ENCODE results near the gene FAM181A. TPM values are rescaled to one million over a fixed set of nuclear protein-coding genes. Genes with fewer than 3 reads are reported as not detected.

FAM181A gene
- total and polyA plus RNA-seq, 10 of the 15 experiments (the other 5 are each of a cell fraction or from before 2014, with no cell fraction given) = not detected

DNA sequence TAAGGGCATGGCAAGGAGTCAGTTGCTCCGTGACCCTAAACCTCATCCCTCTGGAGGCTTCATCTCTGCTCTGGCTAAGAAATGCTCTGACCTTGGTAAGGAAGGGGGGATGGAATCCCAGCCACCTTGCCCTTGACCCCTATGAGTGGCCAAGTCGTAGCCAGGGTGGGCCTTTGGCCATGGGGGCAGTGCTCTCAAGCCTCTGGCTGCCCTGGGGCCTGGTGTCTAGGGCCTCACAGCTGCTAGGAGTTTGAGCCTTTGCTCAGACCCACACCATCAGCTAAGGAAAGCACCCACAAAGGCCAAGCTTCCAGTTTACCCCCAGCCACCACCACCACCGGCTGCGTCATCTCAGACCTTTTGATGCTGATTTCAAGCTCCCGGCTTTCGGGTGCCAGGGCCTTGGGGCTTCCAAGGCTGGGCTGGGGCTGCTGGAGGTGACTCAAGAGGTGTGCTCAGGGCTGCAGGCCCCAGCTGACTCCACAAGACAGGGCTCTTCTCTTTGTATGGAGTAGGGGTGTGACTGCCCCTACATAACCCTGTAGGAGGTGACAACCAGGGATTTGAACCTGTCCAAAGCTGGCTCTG is 45.6 kb downstream of the FAM181A start:
- no peak for ATAC-seq

More for the DNA sequence above, 45.6 kb downstream of the FAM181A start:
- ChIA-PET SMC1A (ENCODE audit: uncharacterized antibody, unreplicated experiment) (interaction anchor here (1.4 to 20.2 kb wide), 8 partner anchors 9 to 37 kb away, joined by 4 to 409 read pairs (median 21); partner anchors contain the start of gene CCDC197), RAD21 (ENCODE audit: unreplicated experiment) (interaction anchor here (1.2 to 16.9 kb wide), 6 partner anchors 9 to 164 kb away, joined by 3 to 324 read pairs (median 94); partner anchors contain the start of gene CCDC197), POLR2A (interaction anchor here (1.6 to 6.4 kb wide), 3 partner anchors 12 to 27 kb away, joined by 7 to 128 read pairs (median 33); no protein-coding TSS in a partner anchor), CTCF (interaction anchor here (0.9 to 20.8 kb wide), 8 partner anchors 9 to 208 kb away, joined by 3 to 399 read pairs (median 38); partner anchors contain the start of gene CCDC197)
- no peak for DNase-seq (ENCODE audit: low read depth, low spot score)
- Histone ChIP-seq H3K27ac (ENCODE audit: control insufficient read depth, insufficient read depth) (peak overlapping the region; percentile 75), H3K36me3 (ENCODE audit: control insufficient read depth in 2 of 2, insufficient read depth in 2 of 2, low read length in 1 of 2) (no peaks in the 10 kb centered on the region), H3K27me3 (replicated peaks in 1 of 2; ENCODE audit: control insufficient read depth in 2 of 2, insufficient read depth in 2 of 2, low read length in 1 of 2) (no peaks in the 10 kb centered on the region), H4K20me1 (ENCODE audit: control insufficient read depth, insufficient read depth) (no peaks in the 10 kb centered on the region), H3K9me3 (replicated peaks; ENCODE audit: control insufficient read depth, insufficient read depth, low read length) (no peaks in the 10 kb centered on the region; the same call in 2 of the 3 replicates), H3K4me3 (no peak overlapping the region), H3K4me2 (ENCODE audit: control insufficient read depth, insufficient read depth) (no peak overlapping the region), H2AFZ (ENCODE audit: control insufficient read depth, low read depth, low read length) (no peak overlapping the region), H3K9ac (ENCODE audit: control insufficient read depth, insufficient read depth, low read length) (no peak overlapping the region), H3K4me1 (ENCODE audit: control insufficient read depth, insufficient read depth, low read length) (peaks cover 92% of the 10 kb centered on the region), H3K79me2 (ENCODE audit: control insufficient read depth, insufficient read depth, low read length) (no peaks in the 10 kb centered on the region)
- intact Hi-C loops (cut with micrococcal nuclease; ENCODE audit: unreplicated experiment) (no loop called here), in situ Hi-C loops (cut with MboI) (loop anchor here (10.0 to 25.0 kb wide), 3 partner anchors 1210 to 1690 kb away; partner anchors contain the start of gene SYNE3)
- BruUV-seq (replicated peaks) = no TSS peak
- FAIRE-seq = no peak
- 0 out of 2 replicates have a peak, but pooled peaks have one; percentile 17 for TF ChIP-seq NR2F1 (conservative IDR thresholded peaks at IDR 0.05)
- no peak for TF ChIP-seq NRF1 (conservative IDR thresholded peaks at IDR 0.05; ENCODE audit: low read depth, low read length)
- TF ChIP-seq, protein P1, sequence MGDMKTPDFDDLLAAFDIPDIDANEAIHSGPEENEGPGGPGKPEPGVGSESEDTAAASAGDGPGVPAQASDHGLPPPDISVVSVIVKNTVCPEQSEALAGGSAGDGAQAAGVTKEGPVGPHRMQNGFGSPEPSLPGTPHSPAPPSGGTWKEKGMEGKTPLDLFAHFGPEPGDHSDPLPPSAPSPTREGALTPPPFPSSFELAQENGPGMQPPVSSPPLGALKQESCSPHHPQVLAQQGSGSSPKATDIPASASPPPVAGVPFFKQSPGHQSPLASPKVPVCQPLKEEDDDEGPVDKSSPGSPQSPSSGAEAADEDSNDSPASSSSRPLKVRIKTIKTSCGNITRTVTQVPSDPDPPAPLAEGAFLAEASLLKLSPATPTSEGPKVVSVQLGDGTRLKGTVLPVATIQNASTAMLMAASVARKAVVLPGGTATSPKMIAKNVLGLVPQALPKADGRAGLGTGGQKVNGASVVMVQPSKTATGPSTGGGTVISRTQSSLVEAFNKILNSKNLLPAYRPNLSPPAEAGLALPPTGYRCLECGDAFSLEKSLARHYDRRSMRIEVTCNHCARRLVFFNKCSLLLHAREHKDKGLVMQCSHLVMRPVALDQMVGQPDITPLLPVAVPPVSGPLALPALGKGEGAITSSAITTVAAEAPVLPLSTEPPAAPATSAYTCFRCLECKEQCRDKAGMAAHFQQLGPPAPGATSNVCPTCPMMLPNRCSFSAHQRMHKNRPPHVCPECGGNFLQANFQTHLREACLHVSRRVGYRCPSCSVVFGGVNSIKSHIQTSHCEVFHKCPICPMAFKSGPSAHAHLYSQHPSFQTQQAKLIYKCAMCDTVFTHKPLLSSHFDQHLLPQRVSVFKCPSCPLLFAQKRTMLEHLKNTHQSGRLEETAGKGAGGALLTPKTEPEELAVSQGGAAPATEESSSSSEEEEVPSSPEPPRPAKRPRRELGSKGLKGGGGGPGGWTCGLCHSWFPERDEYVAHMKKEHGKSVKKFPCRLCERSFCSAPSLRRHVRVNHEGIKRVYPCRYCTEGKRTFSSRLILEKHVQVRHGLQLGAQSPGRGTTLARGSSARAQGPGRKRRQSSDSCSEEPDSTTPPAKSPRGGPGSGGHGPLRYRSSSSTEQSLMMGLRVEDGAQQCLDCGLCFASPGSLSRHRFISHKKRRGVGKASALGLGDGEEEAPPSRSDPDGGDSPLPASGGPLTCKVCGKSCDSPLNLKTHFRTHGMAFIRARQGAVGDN (IDR thresholded peaks at IDR 0.05) = peak; percentile 71
- 69% methylated on average over 6 of the region's 6 CpGs for WGBS (ENCODE audit: insufficient coverage, insufficient replicate concordance, low lambda C conversion rate, missing lambda C conversion rate)
